ENCODE results near the gene LMAN1L.
A peak's percentile ranks its signal among the peaks of the same experiment; 100 is the strongest.
"Not testable (repeated sequence)": the region's sequence is repeated elsewhere in the genome, so short reads cannot be mapped to it uniquely, and the experiment has no call there.

LMAN1L gene

GRCh38 chr15:74783072-74783807 lies 29.4 kb upstream of the LMAN1L start:
- Histone ChIP-seq H3K4me1 (ENCODE audit: control insufficient read depth, insufficient read depth, low read length) (peaks cover 60% of the 10 kb centered on the region), H3K36me3 (ENCODE audit: control insufficient read depth in 2 of 2, insufficient read depth in 2 of 2, low read length in 2 of 2) (peaks cover 0 to 2% of the 10 kb centered on the region in 2 donors), H3K27ac (ENCODE audit: low read length) (no peak overlapping the region), H3K27me3 (ENCODE audit: control insufficient read depth in 1 of 2, insufficient read depth in 2 of 2, low read length in 2 of 2) (no peaks in the 10 kb centered on the region), H3K4me3 (ENCODE audit: low read length in 2 of 2) (peak overlapping the region; percentile 89 to 94), H3K9ac (ENCODE audit: low read length in 2 of 2) (peak overlapping the region; percentile 78 to 85), H3K9me3 (ENCODE audit: control insufficient read depth in 2 of 2, low read length in 2 of 2) (no peaks in the 10 kb centered on the region)

- Histone ChIP-seq H3K9ac (ENCODE audit: low read length in 2 of 2) (peak overlapping the region; percentile 78 to 85), H3K4me1 (ENCODE audit: control insufficient read depth, insufficient read depth, low read length) (peaks cover 64% of the 10 kb centered on the region), H3K27me3 (ENCODE audit: control insufficient read depth in 1 of 2, insufficient read depth in 2 of 2, low read length in 2 of 2) (no peaks in the 10 kb centered on the region), H3K4me3 (ENCODE audit: low read length in 2 of 2) (peak overlapping the region; percentile 89 to 94), H3K36me3 (ENCODE audit: control insufficient read depth in 2 of 2, insufficient read depth in 2 of 2, low read length in 2 of 2) (peaks cover 0 to 2% of the 10 kb centered on the region in 2 donors), H3K27ac (ENCODE audit: low read length) (no peak overlapping the region), H3K9me3 (ENCODE audit: control insufficient read depth in 2 of 2, low read length in 2 of 2) (no peaks in the 10 kb centered on the region)
These were observed 28.8 kb upstream of the LMAN1L start for GRCh38 chr15:74783808-74784175.

- no peak overlapping the region for H3K27ac ChIP-seq (ENCODE audit: low read length)
- peaks cover 0 to 2% of the 10 kb centered on the region in 2 donors for H3K36me3 ChIP-seq (ENCODE audit: control insufficient read depth in 2 of 2, insufficient read depth in 2 of 2, low read length in 2 of 2)
- no peaks in the 10 kb centered on the region for H3K27me3 ChIP-seq (ENCODE audit: control insufficient read depth in 1 of 2, insufficient read depth in 2 of 2, low read length in 2 of 2)
- H3K4me1 ChIP-seq (ENCODE audit: control insufficient read depth, insufficient read depth, low read length): peaks cover 73% of the 10 kb centered on the region
- H3K9ac ChIP-seq (ENCODE audit: low read length in 2 of 2): peak overlapping the region in 1 of 2 donors; percentile 27
- no peak overlapping the region for H3K4me3 ChIP-seq (ENCODE audit: low read length in 2 of 2)
- no peaks in the 10 kb centered on the region for H3K9me3 ChIP-seq (ENCODE audit: control insufficient read depth in 2 of 2, low read length in 2 of 2)
These were observed 28.0 kb upstream of the LMAN1L start for GRCh38 chr15:74784426-74785193.

GRCh38 chr15:74785194-74786032 lies 27.2 kb upstream of the LMAN1L start:
- H3K27ac ChIP-seq (ENCODE audit: low read length): no peak overlapping the region

GRCh38 chr15:74786081-74786480 lies 26.6 kb upstream of the LMAN1L start:
- not testable (repeated sequence) for H3K36me3 ChIP-seq (ENCODE audit: control insufficient read depth in 2 of 2, insufficient read depth in 2 of 2, low read length in 2 of 2); H3K9ac ChIP-seq (ENCODE audit: low read length in 2 of 2); H3K4me3 ChIP-seq (ENCODE audit: low read length in 2 of 2); H3K9me3 ChIP-seq (ENCODE audit: control insufficient read depth in 2 of 2, low read length in 2 of 2); H3K27ac ChIP-seq (ENCODE audit: low read length); H3K27me3 ChIP-seq (ENCODE audit: control insufficient read depth in 1 of 2, insufficient read depth in 2 of 2, low read length in 2 of 2)
- H3K4me1 ChIP-seq (ENCODE audit: control insufficient read depth, insufficient read depth, low read length): peaks cover 80% of the 10 kb centered on the region

More at GRCh38 chr15:74785194-74786032, 27.2 kb upstream of the LMAN1L start:
- H3K27me3 ChIP-seq (ENCODE audit: control insufficient read depth in 1 of 2, insufficient read depth in 2 of 2, low read length in 2 of 2): no peaks in the 10 kb centered on the region
- peaks cover 0 to 2% of the 10 kb centered on the region in 2 donors for H3K36me3 ChIP-seq (ENCODE audit: control insufficient read depth in 2 of 2, insufficient read depth in 2 of 2, low read length in 2 of 2)
- H3K4me3 ChIP-seq (ENCODE audit: low read length in 2 of 2): peak overlapping the region in 1 of 2 donors; percentile 15
- H3K9me3 ChIP-seq (ENCODE audit: control insufficient read depth in 2 of 2, low read length in 2 of 2): no peaks in the 10 kb centered on the region
- peaks cover 81% of the 10 kb centered on the region for H3K4me1 ChIP-seq (ENCODE audit: control insufficient read depth, insufficient read depth, low read length)
- no peak overlapping the region for H3K9ac ChIP-seq (ENCODE audit: low read length in 2 of 2)

- H3K4me1 ChIP-seq (ENCODE audit: control insufficient read depth, insufficient read depth, low read length): peaks cover 75% of the 10 kb centered on the region
- H3K9me3 ChIP-seq (ENCODE audit: control insufficient read depth in 2 of 2, low read length in 2 of 2): no peaks in the 10 kb centered on the region
- H3K27ac ChIP-seq (ENCODE audit: low read length): no peak overlapping the region
- no peak overlapping the region for H3K4me3 ChIP-seq (ENCODE audit: low read length in 2 of 2)
- no peaks in the 10 kb centered on the region for H3K27me3 ChIP-seq (ENCODE audit: control insufficient read depth in 1 of 2, insufficient read depth in 2 of 2, low read length in 2 of 2)
- H3K9ac ChIP-seq (ENCODE audit: low read length in 2 of 2): no peak overlapping the region
- peaks cover 0 to 2% of the 10 kb centered on the region in 2 donors for H3K36me3 ChIP-seq (ENCODE audit: control insufficient read depth in 2 of 2, insufficient read depth in 2 of 2, low read length in 2 of 2)
These were observed 26.0 kb upstream of the LMAN1L start for GRCh38 chr15:74786551-74787165.

- Histone ChIP-seq H3K27ac (ENCODE audit: low read length) (peak overlapping the region; percentile 18), H3K36me3 (ENCODE audit: control insufficient read depth in 2 of 2, insufficient read depth in 2 of 2, low read length in 2 of 2) (peaks cover 0 to 2% of the 10 kb centered on the region in 2 donors), H3K4me1 (ENCODE audit: control insufficient read depth, insufficient read depth, low read length) (peaks cover 74% of the 10 kb centered on the region), H3K4me3 (ENCODE audit: low read length in 2 of 2) (peak overlapping the region in 1 of 2 donors; percentile 12), H3K27me3 (ENCODE audit: control insufficient read depth in 1 of 2, insufficient read depth in 2 of 2, low read length in 2 of 2) (no peaks in the 10 kb centered on the region), H3K9me3 (ENCODE audit: control insufficient read depth in 2 of 2, low read length in 2 of 2) (no peaks in the 10 kb centered on the region), H3K9ac (ENCODE audit: low read length in 2 of 2) (peak overlapping the region in 1 of 2 donors; percentile 51)
These were observed 25.2 kb upstream of the LMAN1L start for GRCh38 chr15:74787251-74788041.

- Histone ChIP-seq H3K36me3 (ENCODE audit: control insufficient read depth in 2 of 2, insufficient read depth in 2 of 2, low read length in 2 of 2) (peaks cover 0 to 2% of the 10 kb centered on the region in 2 donors), H3K9me3 (ENCODE audit: control insufficient read depth in 2 of 2, low read length in 2 of 2) (no peaks in the 10 kb centered on the region), H3K4me1 (ENCODE audit: control insufficient read depth, insufficient read depth, low read length) (peaks cover 73% of the 10 kb centered on the region), H3K27ac (ENCODE audit: low read length) (peak overlapping the region; percentile 18), H3K4me3 (ENCODE audit: low read length in 2 of 2) (no peak overlapping the region), H3K9ac (ENCODE audit: low read length in 2 of 2) (peak overlapping the region in 1 of 2 donors; percentile 51), H3K27me3 (ENCODE audit: control insufficient read depth in 1 of 2, insufficient read depth in 2 of 2, low read length in 2 of 2) (no peaks in the 10 kb centered on the region)
These were observed 24.5 kb upstream of the LMAN1L start for GRCh38 chr15:74788042-74788682.

GRCh38 chr15:74788683-74789151 lies 23.9 kb upstream of the LMAN1L start:
- Histone ChIP-seq H3K27me3 (ENCODE audit: control insufficient read depth in 1 of 2, insufficient read depth in 2 of 2, low read length in 2 of 2) (no peaks in the 10 kb centered on the region), H3K27ac (ENCODE audit: low read length) (peak overlapping the region; percentile 18), H3K4me3 (ENCODE audit: low read length in 2 of 2) (peak overlapping the region in 1 of 2 donors; percentile 22), H3K9me3 (ENCODE audit: control insufficient read depth in 2 of 2, low read length in 2 of 2) (no peaks in the 10 kb centered on the region), H3K9ac (ENCODE audit: low read length in 2 of 2) (peak overlapping the region in 1 of 2 donors; percentile 37), H3K4me1 (ENCODE audit: control insufficient read depth, insufficient read depth, low read length) (peaks cover 68% of the 10 kb centered on the region), H3K36me3 (ENCODE audit: control insufficient read depth in 2 of 2, insufficient read depth in 2 of 2, low read length in 2 of 2) (peaks cover 0 to 2% of the 10 kb centered on the region in 2 donors)

Data from stomach smooth muscle (tissue), 2 donors.